Stimulated activated CD4-positive, alpha-beta T cell treated with anti-CD3 and anti-CD28 coated beads, Interleukin-4, amount 100 ng/mL, for 4 hours (primary cell): ENCODE results near the gene NT5C3B.
"Not testable (repeated sequence)": the region's sequence is repeated elsewhere in the genome, so short reads cannot be mapped to it uniquely, and the experiment has no call there.

Experiments used
- DNase-seq, 2 experiments: peaks; one replicate each; pipeline ENCODE4 v3.0.0-alpha.2; 2020

Gene NT5C3B

GRCh38 chr17:41837761-41838538 is 1.9 kb upstream of the NT5C3B start, which contains the start of gene KLHL10:
TSS of gene KLHL10 (plus strand) at chr17:41837825. CDS start at chr17:41837933, 108 bp downstream.
- DNase-seq = no peak

GRCh38 chr17:41836550-41837196 is 641 bp upstream of the NT5C3B start:
- no peak for DNase-seq

GRCh38 chr17:41835214-41835799 is 725 bp downstream of the NT5C3B start:
- no peak for DNase-seq

- not testable (repeated sequence) for DNase-seq
Measured at GRCh38 chr17:41829961-41830360, 6.1 kb downstream of the NT5C3B start.

DNA sequence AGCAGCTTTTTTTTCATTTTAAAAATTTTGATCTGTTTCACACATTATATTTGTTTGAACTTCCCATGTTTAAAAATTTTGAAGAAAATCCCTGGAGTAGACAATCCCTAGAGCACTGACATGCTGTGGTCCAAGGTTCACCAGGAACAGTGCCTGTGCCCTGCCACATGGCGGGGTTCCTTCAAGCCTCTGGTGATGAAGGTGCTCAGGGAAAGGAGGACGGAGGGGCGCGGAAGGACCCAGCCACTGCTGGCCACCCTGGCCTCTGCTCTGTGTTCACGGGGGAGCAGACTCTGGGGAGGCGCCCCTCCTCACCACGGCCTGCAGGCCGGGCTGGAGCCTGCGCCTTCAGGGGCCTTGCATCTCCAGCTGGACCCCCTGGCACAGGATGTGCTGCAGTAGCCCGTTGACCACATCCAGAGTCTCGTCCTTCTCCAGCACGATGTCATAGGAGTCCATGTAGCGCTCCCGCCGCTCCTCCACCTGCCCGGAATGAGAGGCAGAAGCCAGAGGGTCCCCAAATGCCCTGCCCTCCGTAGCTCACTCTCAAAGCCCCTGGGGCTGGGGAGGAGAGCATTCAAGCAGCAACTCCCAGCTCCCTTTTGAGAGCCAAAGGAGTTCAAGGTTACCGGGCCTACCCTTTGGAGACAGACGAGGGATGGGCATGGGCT is 10.7 kb downstream of the NT5C3B start:
- no peak for DNase-seq

- no peak for DNase-seq
Measured at GRCh38 chr17:41824086-41824485, 11.9 kb downstream of the NT5C3B start.

DNA sequence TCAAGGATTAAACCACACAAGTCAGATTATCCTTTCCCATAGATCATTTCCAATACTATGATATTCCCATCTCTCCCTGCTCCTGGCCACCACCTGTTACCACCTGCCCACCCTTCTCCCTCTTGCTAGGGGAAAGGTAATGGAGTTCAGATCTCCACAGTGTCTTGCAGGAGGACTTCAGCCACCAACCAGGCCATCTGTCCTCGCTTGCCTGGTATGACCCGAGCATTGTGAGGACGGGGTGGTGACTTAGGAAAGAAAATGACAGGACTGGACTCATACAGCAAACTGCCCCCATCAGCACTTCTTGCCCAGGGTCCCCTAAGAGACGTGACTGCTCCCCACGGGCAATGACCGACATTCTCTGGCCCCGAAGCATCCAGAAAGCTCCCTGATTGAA is 12.5 kb downstream of the NT5C3B start:
- DNase-seq = no peak

- no peak for DNase-seq
Measured at GRCh38 chr17:41823141-41823524, 12.9 kb downstream of the NT5C3B start.

DNA sequence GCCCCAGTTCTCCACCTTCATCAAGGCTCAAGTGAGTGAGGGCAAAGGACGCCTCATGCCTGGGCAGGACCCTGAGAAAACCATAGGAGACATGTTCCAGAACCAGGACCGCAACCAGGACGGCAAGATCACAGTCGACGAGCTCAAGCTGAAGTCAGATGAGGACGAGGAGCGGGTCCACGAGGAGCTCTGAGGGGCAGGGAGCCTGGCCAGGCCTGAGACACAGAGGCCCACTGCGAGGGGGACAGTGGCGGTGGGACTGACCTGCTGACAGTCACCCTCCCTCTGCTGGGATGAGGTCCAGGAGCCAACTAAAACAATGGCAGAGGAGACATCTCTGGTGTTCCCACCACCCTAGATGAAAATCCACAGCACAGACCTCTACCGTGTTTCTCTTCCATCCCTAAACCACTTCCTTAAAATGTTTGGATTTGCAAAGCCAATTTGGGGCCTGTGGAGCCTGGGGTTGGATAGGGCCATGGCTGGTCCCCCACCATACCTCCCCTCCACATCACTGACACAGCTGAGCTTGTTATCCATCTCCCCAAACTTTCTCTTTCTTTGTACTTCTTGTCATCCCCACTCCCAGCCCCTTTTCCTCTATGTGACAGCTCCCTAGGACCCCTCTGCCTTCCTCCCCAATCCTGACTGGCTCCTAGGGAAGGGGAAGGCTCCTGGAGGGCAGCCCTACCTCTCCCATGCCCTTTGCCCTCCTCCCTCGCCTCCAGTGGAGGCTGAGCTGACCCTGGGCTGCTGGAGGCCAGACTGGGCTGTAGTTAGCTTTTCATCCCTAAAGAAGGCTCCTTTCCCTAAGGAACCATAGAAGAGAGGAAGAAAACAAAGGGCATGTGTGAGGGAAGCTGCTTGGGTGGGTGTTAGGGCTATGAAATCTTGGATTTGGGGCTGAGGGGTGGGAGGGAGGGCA is 13.6 kb downstream of the NT5C3B start:
- no peak for DNase-seq

DNA sequence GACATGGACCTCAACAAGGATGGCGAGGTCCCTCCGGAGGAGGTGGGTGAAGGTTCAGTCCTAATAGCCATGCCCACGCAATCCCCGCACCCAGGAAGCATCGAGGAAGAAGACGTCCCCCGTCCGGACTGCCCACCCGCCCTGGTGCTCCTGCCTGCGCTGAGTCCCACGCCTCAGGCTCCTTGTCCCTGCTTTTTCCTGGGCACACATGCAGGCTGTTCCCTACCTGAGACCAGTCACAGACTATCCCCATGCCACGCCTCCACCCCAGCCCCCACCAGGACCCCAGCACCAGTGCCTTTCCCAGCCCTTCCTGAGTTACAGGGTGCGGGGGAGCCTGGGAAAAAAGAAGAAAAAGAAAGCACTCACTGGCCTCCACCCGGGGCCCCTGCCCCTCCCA is 14.3 kb downstream of the NT5C3B start:
- no peak for DNase-seq

GRCh38 chr17:41818024-41818423 is 18.0 kb downstream of the NT5C3B start:
- no peak for DNase-seq

DNA sequence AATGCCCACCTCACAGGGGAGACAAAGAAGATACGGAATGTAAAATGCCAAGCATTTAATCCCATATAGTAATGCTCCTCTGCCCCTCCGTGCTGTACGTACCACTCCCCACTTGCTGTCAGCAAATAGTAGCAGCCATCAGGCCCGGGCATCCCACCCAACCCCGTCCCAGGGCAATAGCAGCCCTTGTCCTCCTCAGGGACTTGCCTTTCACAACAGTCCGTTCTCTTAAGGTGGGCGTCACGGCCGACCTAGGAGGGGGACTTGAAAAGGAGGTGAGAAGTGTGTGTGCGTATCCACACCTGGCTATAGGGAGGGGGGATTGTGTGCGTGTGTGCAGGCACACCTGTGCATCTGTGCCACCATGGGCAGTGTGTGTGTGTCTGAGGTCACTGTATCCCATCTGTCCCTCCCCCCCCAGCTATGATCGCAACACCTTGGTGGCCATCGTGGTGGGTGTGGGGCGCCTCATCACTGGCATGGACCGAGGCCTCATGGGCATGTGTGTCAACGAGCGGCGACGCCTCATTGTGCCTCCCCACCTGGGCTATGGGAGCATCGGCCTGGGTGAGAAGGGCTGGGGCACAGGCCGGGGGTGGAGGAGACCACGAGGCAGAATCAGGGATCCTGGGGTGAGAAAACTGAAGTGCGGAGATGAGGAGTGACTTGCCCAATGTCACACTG is 19.3 kb downstream of the NT5C3B start:
- DNase-seq = no peak

DNA sequence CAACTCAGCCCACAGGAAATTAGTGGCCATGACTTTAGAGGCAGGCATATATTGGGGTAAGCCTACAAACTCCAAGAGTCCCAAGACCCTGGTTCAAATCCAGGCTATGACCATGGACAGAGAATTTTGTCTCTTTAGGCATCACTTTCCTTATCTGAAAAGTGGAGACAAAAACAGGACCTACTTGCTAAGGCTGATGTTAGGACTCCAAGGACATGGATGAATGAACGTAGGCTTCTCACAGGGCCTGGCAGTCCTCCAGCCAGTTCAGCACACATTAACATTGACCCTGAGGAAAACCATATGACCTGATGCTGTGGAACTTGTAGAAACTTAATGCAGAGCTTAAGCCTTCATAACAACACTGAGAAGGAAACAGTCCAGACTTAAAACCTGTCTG is 21.8 kb downstream of the NT5C3B start:
- no peak for DNase-seq

DNA sequence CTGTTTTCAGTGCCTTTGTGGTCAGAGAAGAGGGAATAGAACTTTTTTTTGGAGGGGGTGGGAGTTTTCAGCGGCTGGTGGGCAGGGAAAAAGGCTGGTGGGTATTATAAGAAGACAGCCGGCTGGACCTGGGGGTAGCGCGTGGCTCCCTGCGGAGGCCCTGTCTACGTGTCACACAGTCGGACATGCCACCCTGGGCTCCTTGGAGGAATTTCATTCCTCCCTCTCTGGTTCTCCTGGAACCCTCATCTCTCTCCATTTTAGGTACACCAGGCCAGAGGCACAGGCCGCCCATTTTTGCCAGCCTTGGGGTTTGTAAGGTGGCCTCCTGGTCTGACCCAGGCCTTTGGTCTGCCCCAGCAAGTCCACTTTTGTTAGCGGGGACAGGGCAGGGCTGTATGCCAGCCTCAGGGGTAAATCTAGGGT is 22.3 kb downstream of the NT5C3B start:
- no peak for DNase-seq

- DNase-seq = no peak
Measured at GRCh38 chr17:41813152-41813680, 22.8 kb downstream of the NT5C3B start.

DNA sequence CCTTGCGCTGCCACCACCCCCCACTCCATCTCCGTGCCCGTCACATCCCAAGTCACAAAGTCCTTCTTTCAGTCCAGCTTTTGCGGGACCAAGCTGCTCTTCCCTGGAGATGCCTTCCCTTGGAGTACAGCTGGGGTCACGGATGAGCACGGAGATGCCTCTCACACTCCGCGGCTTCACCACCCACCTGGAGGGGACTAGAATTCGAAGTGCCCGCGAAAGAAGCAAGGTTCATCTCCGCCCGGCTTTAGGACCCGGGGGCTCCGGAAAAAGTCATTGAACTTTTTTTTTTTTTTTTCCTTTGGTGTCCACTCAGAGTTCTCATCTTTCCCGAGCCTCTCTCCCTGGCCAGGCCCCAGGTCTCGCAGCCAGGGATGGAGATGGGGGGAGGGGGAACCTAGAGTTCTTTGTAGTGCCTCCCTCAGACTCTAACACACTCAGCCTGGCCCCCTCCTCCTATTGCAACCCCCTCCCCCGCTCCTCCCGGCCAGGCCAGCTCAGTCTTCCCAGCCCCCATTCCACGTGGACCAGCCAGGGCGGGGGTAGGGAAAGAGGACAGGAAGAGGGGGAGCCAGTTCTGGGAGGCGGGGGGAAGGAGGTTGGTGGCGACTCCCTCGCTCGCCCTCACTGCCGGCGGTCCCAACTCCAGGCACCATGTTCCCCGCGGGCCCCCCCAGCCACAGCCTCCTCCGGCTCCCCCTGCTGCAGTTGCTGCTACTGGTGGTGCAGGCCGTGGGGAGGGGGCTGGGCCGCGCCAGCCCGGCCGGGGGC is 23.5 kb downstream of the NT5C3B start, which contains the start of gene FKBP10:
Gene FKBP10 (plus strand): TSS at position 624 of the 771 bp plus-strand sequence. CDS start 31 bp downstream, at position 655.
- DNase-seq = peak; percentile 15

- DNase-seq = peak; percentile 65 to 70
Measured at GRCh38 chr17:41811549-41812380, 24.3 kb downstream of the NT5C3B start, which contains the start of gene P3H4. TSS of gene P3H4 (minus strand) at chr17:41811949. CDS start at chr17:41811915, 34 bp downstream.

- no peak for DNase-seq
Measured at GRCh38 chr17:41810659-41811548, 25.1 kb downstream of the NT5C3B start.
